Caco-2 (cell line): ENCODE results near the gene ALDH1A2. TPM values are rescaled to one million over a fixed set of nuclear protein-coding genes. Genes with fewer than 3 reads are reported as not detected.

Experiments
- BruUV-seq: library from RNA; stranded (reverse); fragments of 400-500 nt; replicated peaks from 2 replicates; lab custom pipeline; 2021; lab: Mats Ljungman, UMichigan
- CTCF ChIA-PET: fragments of 300-600 bp; sonication (Branson Sonifier 250); formaldehyde crosslinking; loops from one replicate; lab custom pipeline; 2022; ENCODE audit warnings: antibody characterized with exemption; lab: Charles Lee
- POLR2A ChIA-PET: fragments of 300-600 bp; sonication (Branson Sonifier 250); formaldehyde crosslinking; loops from one replicate; lab custom pipeline; 2022; ENCODE audit warnings: antibody characterized with exemption; lab: Charles Lee
- DNase-seq, 2 experiments: peaks; one replicate each; pipeline versions ENCODE4 v3.0.0 to v3.0.0-alpha.2; 2020 to 2022
- H3K27me3 ChIP-seq: replicated peaks from 2 replicates; pipeline ENCODE4 v1.6.0; 2011; ENCODE audit warnings: low read length; ENCODE audit not compliant: control insufficient read depth, insufficient read depth
- H3K36me3 ChIP-seq: 2 replicates; pipeline ENCODE4 v1.5.1; 2011; ENCODE audit warnings: low read length; ENCODE audit not compliant: control insufficient read depth, insufficient read depth
- H3K4me1 ChIP-seq: fragments of 250-450 bp; sonication (Bioruptor Pico); 2 replicates; pipeline ENCODE4 v1.5.1; 2020; ENCODE audit warnings: mild to moderate bottlenecking
- H3K4me3 ChIP-seq: 2 replicates; pipeline ENCODE4 v1.5.1; 2011; ENCODE audit warnings: low read depth, mild to moderate bottlenecking, control low read depth, low read length
- H3K9me3 ChIP-seq: fragments of 250-450 bp; sonication (Bioruptor Pico); 2 replicates; pipeline ENCODE4 v1.5.1; 2020; ENCODE audit warnings: mild to moderate bottlenecking, moderate library complexity
- H3K27ac Mint-ChIP-seq: one replicate; pipeline ENCODE4 v1.8.0; 2022; ENCODE audit warnings: mixed read lengths; ENCODE audit not compliant: unreplicated experiment
- H3K27me3 Mint-ChIP-seq: one replicate; pipeline ENCODE4 v1.8.0; 2022; ENCODE audit warnings: mixed read lengths; ENCODE audit not compliant: insufficient read depth, unreplicated experiment
- H3K36me3 Mint-ChIP-seq: one replicate; pipeline ENCODE4 v1.8.0; 2022; ENCODE audit warnings: mild to moderate bottlenecking, mixed read lengths; ENCODE audit not compliant: insufficient read depth, unreplicated experiment
- H3K4me1 Mint-ChIP-seq: one replicate; pipeline ENCODE4 v1.8.0; 2022; ENCODE audit warnings: low read depth, mixed read lengths; ENCODE audit not compliant: unreplicated experiment
- H3K4me3 Mint-ChIP-seq: one replicate; pipeline ENCODE4 v1.8.0; 2022; ENCODE audit warnings: mild to moderate bottlenecking, moderate library complexity, mixed read lengths; ENCODE audit not compliant: unreplicated experiment
- H3K9me3 Mint-ChIP-seq: one replicate; pipeline ENCODE4 v1.8.0; 2022; ENCODE audit warnings: mixed read lengths; ENCODE audit not compliant: unreplicated experiment
- intact Hi-C: fragments of 100-400 bp; cut with micrococcal nuclease; formaldehyde crosslinking; loops from one replicate; pipeline ENCODE4 v1.10.0; 2022; ENCODE audit not compliant: unreplicated experiment
- total RNA-seq: library from RNA; stranded (reverse); gene quantifications from 2 replicates; pipeline ENCODE4 v1.2.3, GENCODE V29; 2022
- TF ChIP-seq, protein P1 (sequence below), 2 experiments: fragments of 200-600 bp in 1 of 2; IDR thresholded peaks; 1 replicate in 1 of 2; 2 replicates in 1 of 2; pipeline versions ENCODE4 v1.5.1 to v1.8.0; 2011 to 2022; ENCODE audit warnings: antibody characterized with exemption in 1 of 2, control low read depth in 1 of 2, inconsistent platforms in 1 of 2, low read depth in 1 of 2, low read length in 1 of 2, mild to moderate bottlenecking in 1 of 2, moderate library complexity in 1 of 2; ENCODE audit not compliant: insufficient read depth in 1 of 2, severe bottlenecking in 1 of 2, unreplicated experiment in 1 of 2

Gene ALDH1A2
- total RNA-seq, 1 experiment from 2014 or later: 0.61 TPM

DNA sequence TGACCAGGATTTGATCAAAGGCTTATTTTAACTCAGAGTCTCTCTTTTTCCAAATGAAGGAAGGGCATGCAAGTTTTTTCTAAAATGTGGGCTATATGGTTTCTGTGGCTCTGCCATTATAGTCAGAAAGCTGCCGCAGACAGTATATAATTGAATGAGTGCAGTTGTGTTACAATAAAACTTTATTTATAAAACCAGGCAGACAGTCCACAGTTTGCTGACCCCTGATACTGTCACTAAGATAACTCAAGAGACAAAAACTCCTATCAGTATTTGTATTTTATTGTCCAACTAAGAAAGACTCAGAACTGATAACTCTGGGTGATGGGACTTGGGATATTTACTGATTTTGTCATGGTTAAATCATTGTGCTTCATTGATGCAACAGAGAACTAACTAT is 4.9 kb downstream of the ALDH1A2 start:
- no peaks in the 10 kb centered on the region for H3K36me3 ChIP-seq
- no TSS peak for BruUV-seq
- Mint-ChIP-seq H3K27me3 (peaks cover 18% of the 10 kb centered on the region), H3K27ac (no peak overlapping the region), H3K4me3 (no peak overlapping the region), H3K4me1 (no peaks in the 10 kb centered on the region), H3K9me3 (no peaks in the 10 kb centered on the region), H3K36me3 (no peaks in the 10 kb centered on the region)
- POLR2A ChIA-PET: no interaction called here
- H3K4me3 ChIP-seq: no peak overlapping the region
- no peak for DNase-seq
- H3K4me1 ChIP-seq: no peaks in the 10 kb centered on the region
- H3K27me3 ChIP-seq: no peaks in the 10 kb centered on the region
- TF ChIP-seq, protein P1, sequence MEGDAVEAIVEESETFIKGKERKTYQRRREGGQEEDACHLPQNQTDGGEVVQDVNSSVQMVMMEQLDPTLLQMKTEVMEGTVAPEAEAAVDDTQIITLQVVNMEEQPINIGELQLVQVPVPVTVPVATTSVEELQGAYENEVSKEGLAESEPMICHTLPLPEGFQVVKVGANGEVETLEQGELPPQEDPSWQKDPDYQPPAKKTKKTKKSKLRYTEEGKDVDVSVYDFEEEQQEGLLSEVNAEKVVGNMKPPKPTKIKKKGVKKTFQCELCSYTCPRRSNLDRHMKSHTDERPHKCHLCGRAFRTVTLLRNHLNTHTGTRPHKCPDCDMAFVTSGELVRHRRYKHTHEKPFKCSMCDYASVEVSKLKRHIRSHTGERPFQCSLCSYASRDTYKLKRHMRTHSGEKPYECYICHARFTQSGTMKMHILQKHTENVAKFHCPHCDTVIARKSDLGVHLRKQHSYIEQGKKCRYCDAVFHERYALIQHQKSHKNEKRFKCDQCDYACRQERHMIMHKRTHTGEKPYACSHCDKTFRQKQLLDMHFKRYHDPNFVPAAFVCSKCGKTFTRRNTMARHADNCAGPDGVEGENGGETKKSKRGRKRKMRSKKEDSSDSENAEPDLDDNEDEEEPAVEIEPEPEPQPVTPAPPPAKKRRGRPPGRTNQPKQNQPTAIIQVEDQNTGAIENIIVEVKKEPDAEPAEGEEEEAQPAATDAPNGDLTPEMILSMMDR (IDR thresholded peaks at IDR 0.05; ENCODE audit: insufficient read depth in 1 of 2, low read depth in 1 of 2, low read length in 1 of 2, severe bottlenecking in 1 of 2, unreplicated experiment in 1 of 2): no peak
- H3K9me3 ChIP-seq: no peaks in the 10 kb centered on the region
- intact Hi-C loops: loop anchor here (10.0 kb wide), 1 partner anchor 396 kb away; no protein-coding TSS in a partner anchor
- CTCF ChIA-PET: no interaction called here

DNA sequence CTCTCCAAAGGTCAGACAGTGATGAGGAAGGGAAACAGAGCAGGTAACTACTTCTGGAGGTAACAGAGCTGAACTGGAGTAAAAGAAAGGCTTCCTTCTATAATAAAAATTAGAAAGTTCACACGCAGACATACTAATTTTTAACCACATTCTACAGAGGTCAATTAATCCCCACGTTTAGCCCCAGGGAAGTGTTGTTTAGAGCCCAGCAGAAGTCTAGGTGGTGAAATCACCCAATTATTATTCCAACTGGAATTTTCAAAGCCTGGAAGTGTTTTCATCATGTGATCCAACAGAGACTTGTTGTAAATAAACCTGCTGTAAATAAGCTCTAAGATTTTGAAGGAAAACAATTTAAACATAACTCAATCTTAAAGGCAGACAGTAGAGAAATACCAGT is 6.8 kb downstream of the ALDH1A2 start:
- Histone ChIP-seq H3K9me3 (no peaks in the 10 kb centered on the region), H3K36me3 (no peaks in the 10 kb centered on the region), H3K27me3 (no peaks in the 10 kb centered on the region), H3K4me1 (no peaks in the 10 kb centered on the region), H3K4me3 (no peak overlapping the region)
- DNase-seq: no peak
- POLR2A ChIA-PET: no interaction called here
- H3K4me3 Mint-ChIP-seq: no peak overlapping the region
- no peak overlapping the region for H3K27ac Mint-ChIP-seq
- CTCF ChIA-PET: no interaction called here
- H3K4me1 Mint-ChIP-seq: no peaks in the 10 kb centered on the region
- no TSS peak for BruUV-seq
- no peaks in the 10 kb centered on the region for H3K9me3 Mint-ChIP-seq
- peaks cover 9% of the 10 kb centered on the region for H3K27me3 Mint-ChIP-seq
- intact Hi-C loops: no loop called here
- H3K36me3 Mint-ChIP-seq: no peaks in the 10 kb centered on the region
- TF ChIP-seq, protein P1 (IDR thresholded peaks at IDR 0.05; ENCODE audit: insufficient read depth in 1 of 2, low read depth in 1 of 2, low read length in 1 of 2, severe bottlenecking in 1 of 2, unreplicated experiment in 1 of 2): no peak

DNA sequence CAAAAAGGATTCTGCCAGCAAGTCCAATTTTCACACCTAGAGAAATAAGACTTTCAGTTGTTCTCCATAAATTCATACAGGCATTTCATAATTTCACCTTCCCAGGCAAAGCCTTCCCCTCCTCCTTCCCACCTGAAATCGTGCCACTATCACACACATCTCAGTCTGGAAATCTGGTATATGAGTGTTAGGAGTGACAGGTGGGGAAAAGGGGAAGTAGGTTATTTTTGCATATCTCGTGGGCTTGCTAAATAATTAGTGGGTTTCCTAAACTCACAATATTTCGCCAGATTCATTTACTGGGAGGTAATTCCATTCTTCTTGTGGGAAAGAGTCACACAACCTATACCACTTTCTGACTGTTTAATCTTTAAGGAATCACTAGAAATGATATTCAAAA is 7.4 kb downstream of the ALDH1A2 start:
- Mint-ChIP-seq H3K36me3 (no peaks in the 10 kb centered on the region), H3K27me3 (peaks cover 6% of the 10 kb centered on the region), H3K27ac (no peak overlapping the region), H3K4me3 (no peak overlapping the region), H3K9me3 (no peaks in the 10 kb centered on the region), H3K4me1 (no peaks in the 10 kb centered on the region)
- TF ChIP-seq, protein P1 (IDR thresholded peaks at IDR 0.05; ENCODE audit: insufficient read depth in 1 of 2, low read depth in 1 of 2, low read length in 1 of 2, severe bottlenecking in 1 of 2, unreplicated experiment in 1 of 2): no peak
- Histone ChIP-seq H3K4me3 (no peak overlapping the region), H3K27me3 (no peaks in the 10 kb centered on the region), H3K36me3 (no peaks in the 10 kb centered on the region), H3K9me3 (no peaks in the 10 kb centered on the region), H3K4me1 (no peaks in the 10 kb centered on the region)
- DNase-seq: no peak
- ChIA-PET POLR2A (no interaction called here), CTCF (no interaction called here)
- intact Hi-C loops: no loop called here
- no TSS peak for BruUV-seq
